Measurements from ENCODE around the gene NEURL4. TPM values are rescaled to one million over a fixed set of nuclear protein-coding genes. Genes with fewer than 3 reads are reported as not detected.

Gene NEURL4
- polyA plus RNA-seq, 1 of the 3 experiments (the other 2 are of a cell fraction) = 22.1 TPM

- no peaks in the 10 kb centered on the region for H3K9me3 ChIP-seq
- no peaks in the 10 kb centered on the region for H3K36me3 ChIP-seq (replicated peaks in 1 of 2; ENCODE audit: control insufficient read depth in 1 of 2, insufficient read depth in 2 of 2, low read length in 1 of 2)
- WGBS (ENCODE audit: low lambda C conversion rate) = 75% methylated on average over 11 of the region's 19 CpGs
- peaks cover 20% of the 10 kb centered on the region for H3K79me2 ChIP-seq (ENCODE audit: insufficient read depth)
- H3K9ac ChIP-seq = no peak overlapping the region
- ChIA-PET CTCF (interaction anchor here (0.8 to 4.8 kb wide), 10 partner anchors 8 to 302 kb away, joined by 3 to 25 read pairs (median 4); partner anchors contain the start of genes NEURL4, SENP3 and SLC2A4), POLR2A (no interaction called here)
- H3K27ac ChIP-seq (ENCODE audit: low read depth in 2 of 2, low read length in 1 of 2) = no peak overlapping the region
- H4K20me1 ChIP-seq (ENCODE audit: insufficient read depth) = no peaks in the 10 kb centered on the region; the same call in 1 of the 2 replicates
- no peaks in the 10 kb centered on the region for H3K9me2 ChIP-seq
- DNase-seq = no peak
- TF ChIP-seq MXI1 (IDR thresholded peaks at IDR 0.05; ENCODE audit: low read depth, low read length) = no peak
- TF ChIP-seq CTCF (IDR thresholded peaks at IDR 0.05) = no peak
- TF ChIP-seq IRF3 (IDR thresholded peaks at IDR 0.05; ENCODE audit: low read depth, low read length) = no peak
- no peak for TF ChIP-seq MAX (IDR thresholded peaks at IDR 0.05; ENCODE audit: low read depth)
- no peak for TF ChIP-seq SMC3 (IDR thresholded peaks at IDR 0.05; ENCODE audit: low read depth, low read length)
- H3K27me3 ChIP-seq (ENCODE audit: insufficient read depth) = peaks cover 10% of the 10 kb centered on the region; the same call in 1 of the 2 replicates
- no peak overlapping the region for H2AFZ ChIP-seq (ENCODE audit: low read depth)
- peaks cover 8 to 22% of the 10 kb centered on the region in 2 experiments; a peak in 2 of 4 replicates for H3K4me1 ChIP-seq (ENCODE audit: control insufficient read depth in 1 of 2, insufficient read depth in 2 of 2, low read depth in 1 of 2, low read length in 1 of 2)
- peaks cover 18% of the 10 kb centered on the region for H3F3A ChIP-seq (replicated peaks; ENCODE audit: insufficient read depth)
- H3K4me2 ChIP-seq = no peak overlapping the region
- H3K4me3 ChIP-seq (ENCODE audit: low read depth in 2 of 2, low read length in 1 of 2) = no peak overlapping the region
These were observed 18.7 kb upstream of the NEURL4 start for GRCh38 chr17:7347630-7348477.

GRCh38 chr17:7346761-7347614 is 17.9 kb upstream of the NEURL4 start:
- Histone ChIP-seq H3K27ac (ENCODE audit: low read depth in 2 of 2, low read length in 1 of 2) (no peak overlapping the region), H3K9ac (no peak overlapping the region), H3K9me3 (no peaks in the 10 kb centered on the region), H3K79me2 (ENCODE audit: insufficient read depth) (peaks cover 11% of the 10 kb centered on the region), H3K4me2 (no peak overlapping the region), H2AFZ (ENCODE audit: low read depth) (no peak overlapping the region), H4K20me1 (ENCODE audit: insufficient read depth) (no peaks in the 10 kb centered on the region; the same call in 1 of the 2 replicates), H3K4me3 (ENCODE audit: low read depth in 2 of 2, low read length in 1 of 2) (no peak overlapping the region), H3K9me2 (no peaks in the 10 kb centered on the region), H3K36me3 (replicated peaks in 1 of 2; ENCODE audit: control insufficient read depth in 1 of 2, insufficient read depth in 2 of 2, low read length in 1 of 2) (no peaks in the 10 kb centered on the region), H3K4me1 (ENCODE audit: control insufficient read depth in 1 of 2, insufficient read depth in 2 of 2, low read depth in 1 of 2, low read length in 1 of 2) (peaks cover 6 to 16% of the 10 kb centered on the region in 2 experiments; a peak in 2 of 4 replicates), H3K27me3 (ENCODE audit: insufficient read depth) (peaks cover 10% of the 10 kb centered on the region; the same call in 1 of the 2 replicates), H3F3A (replicated peaks; ENCODE audit: insufficient read depth) (peaks cover 18% of the 10 kb centered on the region)
- no peak for DNase-seq
- POLR2A ChIA-PET = no interaction called here
- 74% methylated on average over 17 of the region's 18 CpGs for WGBS (ENCODE audit: low lambda C conversion rate)
- CTCF ChIA-PET = interaction anchor here (0.8 to 5.6 kb wide), 9 partner anchors 8 to 214 kb away, joined by 3 to 55 read pairs (median 7); partner anchors contain the start of genes ACAP1, DVL2, GABARAP and SENP3
- TF ChIP-seq EP300 (IDR thresholded peaks at IDR 0.05; ENCODE audit: borderline replicate concordance in 1 of 2, low read depth in 1 of 2, low read length in 1 of 2) (no peak), RXRA (IDR thresholded peaks at IDR 0.05; ENCODE audit: borderline replicate concordance, low read depth) (no peak), NFIC (IDR thresholded peaks at IDR 0.05; ENCODE audit: borderline replicate concordance) (no peak), GABPA (IDR thresholded peaks at IDR 0.05; ENCODE audit: low read depth) (no peak), SMC3 (IDR thresholded peaks at IDR 0.05; ENCODE audit: low read depth, low read length) (no peak), POLR2AphosphoS5 (IDR thresholded peaks at IDR 0.05; ENCODE audit: low read depth, low read length) (no peak), ELF1 (IDR thresholded peaks at IDR 0.05) (no peak), NRF1 (IDR thresholded peaks at IDR 0.05; ENCODE audit: low read depth, low read length) (no peak), CHD2 (IDR thresholded peaks at IDR 0.05; ENCODE audit: low read length, partially characterized antibody) (no peak), FOSL2 (IDR thresholded peaks at IDR 0.05; ENCODE audit: borderline replicate concordance, low read depth) (no peak), GATA2 (CRISPR knock-in tag; IDR thresholded peaks at IDR 0.05) (no peak), USF2 (IDR thresholded peaks at IDR 0.05; ENCODE audit: borderline replicate concordance, low read depth, low read length) (no peak), TAF1 (IDR thresholded peaks at IDR 0.05; ENCODE audit: borderline replicate concordance, low read depth, low read length) (no peak), MXI1 (IDR thresholded peaks at IDR 0.05; ENCODE audit: low read depth, low read length) (no peak), RAD21 (IDR thresholded peaks at IDR 0.05; ENCODE audit: low read length) (no peak), MAX (IDR thresholded peaks at IDR 0.05; ENCODE audit: low read depth) (no peak)

Data from SK-N-SH (cell line).